Measurements from ENCODE around the gene SPHK1.
A peak's percentile ranks its signal among the peaks of the same experiment; 100 is the strongest.

Gene SPHK1

DNA sequence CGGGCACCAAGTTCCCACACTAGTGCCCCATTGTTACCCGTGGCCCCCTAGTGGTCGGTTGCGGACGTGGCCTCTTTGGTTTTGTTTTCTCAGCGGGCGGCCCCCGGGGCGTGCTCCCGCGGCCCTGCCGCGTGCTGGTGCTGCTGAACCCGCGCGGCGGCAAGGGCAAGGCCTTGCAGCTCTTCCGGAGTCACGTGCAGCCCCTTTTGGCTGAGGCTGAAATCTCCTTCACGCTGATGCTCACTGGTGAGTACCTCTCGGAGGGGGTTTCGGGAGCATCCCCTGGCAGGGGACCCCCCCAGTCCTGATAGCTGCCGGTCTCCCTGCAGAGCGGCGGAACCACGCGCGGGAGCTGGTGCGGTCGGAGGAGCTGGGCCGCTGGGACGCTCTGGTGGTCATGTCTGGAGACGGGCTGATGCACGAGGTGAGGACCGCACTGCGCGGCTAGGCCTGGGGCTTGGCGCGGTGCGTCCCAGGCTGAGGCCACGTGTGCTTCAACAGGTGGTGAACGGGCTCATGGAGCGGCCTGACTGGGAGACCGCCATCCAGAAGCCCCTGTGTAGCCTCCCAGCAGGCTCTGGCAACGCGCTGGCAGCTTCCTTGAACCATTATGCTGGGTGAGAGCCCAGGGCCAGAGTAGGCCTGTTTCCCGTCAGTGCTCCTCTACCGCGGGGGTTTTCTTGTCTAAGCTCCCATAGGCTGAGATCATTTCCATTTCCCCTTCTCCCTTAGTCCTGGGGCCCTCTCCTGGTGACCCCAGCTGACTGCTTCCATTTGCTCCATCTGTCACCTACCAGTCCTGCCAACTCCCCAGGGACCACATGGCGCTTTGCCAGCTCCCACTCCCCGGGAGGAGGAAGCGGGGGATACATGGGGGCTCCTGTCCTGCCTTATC lies 1.7 kb downstream of the SPHK1 start:
- peak; percentile 74 to 78 for DNase-seq

DNA sequence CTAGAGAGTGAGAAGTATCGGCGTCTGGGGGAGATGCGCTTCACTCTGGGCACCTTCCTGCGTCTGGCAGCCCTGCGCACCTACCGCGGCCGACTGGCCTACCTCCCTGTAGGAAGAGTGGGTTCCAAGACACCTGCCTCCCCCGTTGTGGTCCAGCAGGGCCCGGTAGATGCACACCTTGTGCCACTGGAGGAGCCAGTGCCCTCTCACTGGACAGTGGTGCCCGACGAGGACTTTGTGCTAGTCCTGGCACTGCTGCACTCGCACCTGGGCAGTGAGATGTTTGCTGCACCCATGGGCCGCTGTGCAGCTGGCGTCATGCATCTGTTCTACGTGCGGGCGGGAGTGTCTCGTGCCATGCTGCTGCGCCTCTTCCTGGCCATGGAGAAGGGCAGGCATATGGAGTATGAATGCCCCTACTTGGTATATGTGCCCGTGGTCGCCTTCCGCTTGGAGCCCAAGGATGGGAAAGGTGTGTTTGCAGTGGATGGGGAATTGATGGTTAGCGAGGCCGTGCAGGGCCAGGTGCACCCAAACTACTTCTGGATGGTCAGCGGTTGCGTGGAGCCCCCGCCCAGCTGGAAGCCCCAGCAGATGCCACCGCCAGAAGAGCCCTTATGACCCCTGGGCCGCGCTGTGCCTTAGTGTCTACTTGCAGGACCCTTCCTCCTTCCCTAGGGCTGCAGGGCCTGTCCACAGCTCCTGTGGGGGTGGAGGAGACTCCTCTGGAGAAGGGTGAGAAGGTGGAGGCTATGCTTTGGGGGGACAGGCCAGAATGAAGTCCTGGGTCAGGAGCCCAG lies 2.8 kb downstream of the SPHK1 start:
- DNase-seq: no peak

DNA sequence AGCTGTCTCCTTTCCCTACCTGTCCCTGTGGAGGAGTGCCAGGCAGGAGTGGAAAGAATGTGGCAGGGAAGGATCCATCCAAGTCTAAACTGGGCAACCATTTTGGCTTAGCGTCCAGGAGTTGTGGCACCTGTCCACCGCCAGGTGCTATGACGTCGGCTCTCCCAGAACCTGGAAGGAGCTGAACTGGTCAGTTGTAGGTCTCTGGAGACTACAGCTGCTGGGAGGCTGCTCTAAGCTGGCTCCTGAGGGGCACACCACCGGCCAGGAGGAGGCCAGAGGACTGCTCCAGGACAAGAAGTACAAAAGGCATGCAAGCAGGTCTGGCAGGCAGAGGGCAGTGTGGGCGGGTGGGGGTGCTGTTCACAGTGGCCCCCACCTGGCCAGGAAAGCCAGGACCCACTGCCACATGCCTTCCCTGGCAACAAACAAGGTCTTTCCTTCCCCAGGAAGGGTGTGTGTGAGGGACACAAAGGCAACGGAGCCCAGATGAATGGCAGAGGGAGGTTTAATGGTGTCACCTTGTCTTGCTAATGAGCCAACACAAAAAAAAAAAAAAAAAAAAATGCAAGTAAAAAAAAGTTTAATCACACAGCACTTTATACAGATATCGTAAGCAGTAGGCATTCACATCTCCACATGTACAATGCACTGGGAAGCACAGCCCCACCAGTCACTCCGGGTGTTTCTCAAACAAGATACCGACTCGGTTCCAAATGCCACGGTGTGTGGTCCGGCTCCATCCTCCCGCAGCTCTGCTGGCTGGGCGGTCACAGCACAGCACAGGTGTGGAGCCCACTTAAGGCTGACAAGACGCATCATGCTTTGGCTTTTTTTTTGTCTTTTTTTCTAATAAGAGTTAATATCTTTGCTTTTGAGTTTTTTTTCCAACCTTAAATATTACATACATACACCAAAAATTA lies 4.8 kb downstream of the SPHK1 start:
- no peak for DNase-seq

DNA sequence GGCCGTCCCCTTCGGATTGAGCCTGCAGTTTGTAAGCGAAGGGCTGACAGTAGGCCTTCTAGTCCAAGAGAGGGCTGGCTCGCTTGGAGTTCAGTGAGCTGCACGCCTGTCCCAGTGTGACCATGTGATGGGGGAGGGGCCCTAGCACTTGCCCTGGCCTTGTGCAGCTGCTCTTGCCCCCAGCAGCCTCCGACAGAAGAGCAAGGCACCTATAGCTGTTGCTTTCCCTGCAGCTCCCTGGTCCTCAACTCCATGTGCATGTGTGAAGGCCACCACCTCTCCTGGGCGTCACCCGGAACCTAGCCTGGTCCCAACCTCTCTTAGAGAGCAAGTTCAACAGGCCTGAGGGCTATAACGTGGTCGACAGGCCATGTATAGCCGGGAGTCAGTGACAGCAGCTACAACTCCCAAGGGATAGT lies 5.6 kb downstream of the SPHK1 start:
- DNase-seq: no peak

DNA sequence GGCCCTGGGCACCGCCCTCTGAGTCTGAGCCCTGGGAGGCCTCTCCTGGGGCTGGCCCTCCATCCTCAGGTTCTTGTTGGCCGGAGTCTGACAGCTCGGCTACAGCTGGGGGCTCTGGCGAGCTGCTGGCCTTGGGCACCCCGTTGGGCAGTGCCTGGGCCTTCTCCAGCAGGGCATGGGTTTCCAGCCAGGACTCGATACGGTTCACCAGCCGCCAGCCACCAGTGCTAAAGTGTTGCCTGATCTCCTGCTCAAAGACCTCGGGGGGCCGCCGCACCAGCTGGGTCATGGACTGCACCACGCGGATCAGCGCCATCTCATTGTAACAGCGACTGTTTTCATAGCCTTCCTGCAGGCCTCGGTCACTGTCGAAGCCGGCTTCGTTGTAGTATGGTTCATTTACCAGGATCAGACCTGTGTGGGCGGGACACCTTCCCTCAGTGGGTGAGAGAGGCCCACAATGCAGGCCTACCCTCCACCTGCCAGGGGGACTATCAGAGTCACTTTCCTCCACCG lies 6.8 kb downstream of the SPHK1 start:
- no peak for DNase-seq

DNA sequence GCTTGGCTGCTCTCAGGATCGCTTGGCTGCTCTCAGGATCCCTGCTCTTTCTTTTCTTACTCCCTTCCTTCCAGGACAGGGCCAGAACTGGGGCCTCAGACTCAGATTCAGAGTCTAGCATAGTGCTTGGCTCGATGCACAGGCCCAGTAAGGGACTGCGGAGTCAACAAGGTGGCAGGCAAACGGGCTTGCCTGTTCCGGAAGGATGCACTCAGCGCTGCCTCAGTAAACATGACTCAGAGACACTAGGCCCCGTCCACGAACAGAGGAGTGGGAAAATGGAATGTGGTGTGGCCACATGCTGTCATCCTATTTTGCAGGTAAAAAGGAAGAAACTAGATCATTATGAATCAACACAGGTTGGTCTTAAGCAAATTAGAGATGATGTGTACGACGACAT lies 9.8 kb downstream of the SPHK1 start:
- no peak for DNase-seq

DNA sequence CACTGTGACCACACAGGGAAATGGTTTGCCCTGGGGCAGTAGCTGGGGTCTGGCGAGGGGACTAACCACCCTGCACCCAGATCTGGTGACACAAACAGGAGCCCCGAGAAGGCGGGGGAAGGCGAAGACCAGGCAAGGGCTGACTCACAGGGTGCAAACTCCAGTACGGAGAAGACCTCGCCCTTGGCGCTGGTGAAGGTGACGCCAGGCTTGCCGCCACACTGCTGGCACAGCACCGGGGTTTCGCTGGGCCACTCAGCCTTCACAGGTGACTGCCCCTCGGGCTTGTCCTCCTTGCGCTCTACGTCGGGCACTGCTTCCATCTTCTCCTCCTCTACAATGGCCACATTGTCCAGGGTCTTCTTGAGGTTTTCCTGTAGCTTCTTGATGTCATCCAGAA lies 11.6 kb downstream of the SPHK1 start:
- no peak for DNase-seq

DNA sequence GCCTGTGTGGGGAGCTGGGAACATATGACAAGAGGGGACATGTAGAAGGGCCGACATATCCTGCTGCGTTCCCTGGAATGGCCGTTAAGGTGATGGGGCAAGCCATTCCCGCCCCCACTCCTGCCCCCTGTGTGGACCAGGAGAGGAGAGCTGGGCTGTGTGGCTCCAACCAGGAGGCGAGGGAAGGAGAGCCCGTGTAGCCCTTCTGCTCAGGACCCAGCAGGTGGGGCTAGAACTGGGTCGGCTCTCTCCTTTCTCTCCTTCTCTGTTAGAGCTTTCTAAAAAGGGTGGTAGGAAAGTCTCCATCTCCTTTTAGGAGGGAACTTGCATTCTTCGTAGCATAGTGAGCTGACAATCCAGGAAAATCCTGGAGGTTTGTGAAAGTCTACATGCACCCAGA lies 12.8 kb downstream of the SPHK1 start:
- DNase-seq: no peak

DNA sequence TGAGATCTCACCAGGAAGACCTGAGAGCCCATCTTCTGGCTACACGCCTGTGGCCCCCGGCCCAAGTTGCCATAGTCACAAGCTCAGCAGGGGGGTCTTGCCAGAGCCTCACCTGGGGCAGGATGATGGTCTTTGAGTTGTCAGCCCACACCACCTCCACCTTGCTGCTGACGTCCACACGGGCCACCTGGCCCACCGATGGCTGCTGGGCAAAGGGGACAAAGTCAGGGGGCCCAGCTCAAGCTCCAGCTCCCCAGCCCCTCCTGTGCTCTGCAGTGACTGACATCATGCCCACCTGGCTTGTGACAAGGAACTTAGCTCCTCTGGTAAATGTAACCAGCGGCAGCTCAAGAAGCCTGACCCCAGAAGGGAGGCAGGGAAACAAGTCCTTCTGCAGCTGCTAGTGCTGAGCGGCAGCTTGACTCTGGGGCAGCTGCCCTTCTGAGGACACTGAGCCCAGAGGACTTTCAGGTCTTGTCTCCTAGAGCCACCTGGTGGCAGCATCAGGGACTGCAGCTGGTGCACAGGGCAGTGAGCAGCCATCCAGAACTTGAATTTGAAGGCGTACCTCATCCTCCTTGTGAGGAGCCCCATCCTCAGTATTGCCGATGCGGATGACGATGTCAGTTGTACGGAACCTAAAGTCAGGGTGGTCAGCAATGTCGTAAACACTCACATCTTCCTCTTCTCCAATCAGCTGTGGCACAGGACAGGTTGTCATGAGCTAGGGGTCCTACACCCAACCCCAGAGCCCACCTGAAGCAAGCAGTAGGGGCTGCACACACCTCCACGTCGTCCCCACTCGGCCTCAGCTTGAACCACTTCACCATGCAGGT lies 13.5 kb downstream of the SPHK1 start:
- peak; percentile 78 to 83 for DNase-seq

DNA sequence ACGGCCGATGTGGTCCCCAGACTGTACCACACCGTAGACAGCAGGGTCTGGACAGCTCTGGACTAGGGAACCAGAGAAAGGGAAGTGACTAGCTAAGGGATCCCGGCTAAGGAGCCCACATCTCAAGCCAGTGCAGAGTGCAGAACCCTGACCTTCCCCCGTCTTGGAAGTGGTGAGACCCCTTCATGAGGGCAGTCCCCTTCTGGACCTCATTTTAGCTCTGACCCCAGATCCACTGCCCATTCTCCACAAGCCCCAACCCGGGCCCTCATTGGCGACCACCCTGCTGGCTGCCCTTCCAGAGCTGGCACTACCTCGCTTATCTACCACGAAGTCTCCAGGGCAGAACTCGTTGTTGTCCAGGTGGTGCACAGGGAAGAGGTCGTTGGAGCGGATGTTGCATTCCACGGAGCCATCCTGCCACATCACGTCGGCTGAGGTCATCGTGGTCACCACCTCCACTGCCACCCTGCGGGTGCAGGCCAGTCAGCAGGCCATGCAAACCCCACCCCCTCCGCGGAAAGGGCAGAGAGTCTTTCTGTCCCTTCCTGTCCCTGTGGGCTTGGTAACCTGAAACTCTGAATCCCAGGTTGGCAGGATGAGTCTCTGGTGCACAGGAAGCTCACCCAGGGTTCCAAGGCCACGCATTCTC lies 14.2 kb downstream of the SPHK1 start:
- DNase-seq: no peak

DNA sequence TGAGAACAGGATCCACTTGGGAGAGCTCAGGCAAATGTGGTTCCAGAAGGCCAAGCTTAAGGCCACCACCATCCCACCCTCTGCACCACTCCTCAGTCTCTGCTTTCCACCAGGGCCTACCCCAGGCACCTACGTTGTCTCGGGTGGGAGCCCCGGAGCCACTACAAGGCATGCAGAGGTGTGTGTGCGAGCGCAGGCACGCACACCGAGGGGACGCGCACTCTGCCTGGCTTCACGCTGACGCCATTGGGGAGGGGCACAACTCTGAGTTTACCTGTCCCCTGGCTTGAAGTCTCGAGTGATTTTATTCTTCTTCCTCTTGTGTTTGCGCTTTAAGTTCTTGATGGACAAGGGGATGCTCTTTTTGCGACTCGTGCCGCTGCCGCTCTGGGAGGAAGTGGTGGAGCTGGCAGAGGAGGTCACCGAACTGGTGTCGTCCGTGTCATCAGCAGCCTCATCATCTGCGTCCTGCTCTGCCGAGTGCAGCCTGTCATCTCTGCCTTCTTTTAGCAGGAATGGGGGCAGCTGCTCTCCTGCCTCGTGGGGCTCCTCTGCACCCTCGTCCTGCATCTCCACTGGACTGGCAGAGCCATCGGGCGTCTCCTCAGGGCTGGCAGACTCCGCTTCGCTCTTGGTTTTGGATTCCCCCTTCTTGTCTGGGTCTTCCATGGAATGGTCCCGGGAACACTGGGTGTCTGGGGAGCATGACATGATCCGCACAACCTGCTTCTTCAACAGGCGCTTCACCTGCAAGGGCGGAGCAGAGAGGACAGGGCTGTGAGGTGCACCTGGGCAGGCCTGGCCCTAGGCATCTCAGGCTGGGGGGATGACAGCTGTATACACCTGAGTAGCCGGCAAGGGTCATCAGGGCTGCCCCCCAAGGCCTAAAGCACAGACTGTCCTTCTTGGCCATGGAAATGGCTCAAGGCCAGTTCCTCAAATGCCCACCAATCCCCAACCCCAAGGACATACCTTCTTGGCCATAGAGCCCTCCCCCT lies 15.1 kb downstream of the SPHK1 start:
- no peak for DNase-seq

DNA sequence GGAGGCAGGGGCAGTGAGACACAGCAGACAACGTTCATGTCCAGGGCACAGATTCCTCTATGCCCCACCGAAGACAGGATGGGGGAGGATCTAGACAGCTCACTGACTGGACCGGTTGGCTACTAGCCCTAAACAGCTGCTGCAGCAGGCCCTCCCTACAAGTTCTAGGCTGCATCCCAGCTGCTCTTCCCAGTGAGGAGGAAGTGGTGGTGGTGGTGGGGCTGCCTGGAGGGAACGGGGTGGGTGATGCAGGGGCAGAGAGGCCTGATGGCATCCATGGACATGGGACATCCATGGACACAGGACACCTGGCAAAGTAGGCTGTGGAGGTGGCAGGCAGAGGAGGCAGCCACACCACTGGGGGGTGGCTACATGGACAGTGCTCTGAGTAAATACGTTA lies 18.3 kb downstream of the SPHK1 start:
- no peak for DNase-seq

DNA sequence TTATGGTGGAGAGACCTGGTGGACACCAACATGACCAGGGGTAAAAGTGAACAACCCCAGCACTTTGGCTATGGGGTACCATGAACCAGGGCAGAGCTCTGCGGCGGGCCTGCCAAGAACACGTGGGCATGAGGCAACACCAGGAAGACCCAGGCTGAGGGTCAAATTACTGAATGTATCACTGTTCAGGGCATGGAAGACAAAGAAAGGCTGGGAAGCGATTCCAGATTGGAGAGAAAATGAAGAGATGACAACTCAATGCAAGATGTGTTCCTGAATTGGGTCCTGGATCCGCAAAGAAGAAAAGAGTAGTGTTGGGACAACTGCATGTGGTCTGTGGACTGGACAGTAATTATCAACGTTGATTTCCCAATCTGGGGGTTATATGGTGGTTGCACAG lies 19.8 kb downstream of the SPHK1 start:
- no peak for DNase-seq

DNA sequence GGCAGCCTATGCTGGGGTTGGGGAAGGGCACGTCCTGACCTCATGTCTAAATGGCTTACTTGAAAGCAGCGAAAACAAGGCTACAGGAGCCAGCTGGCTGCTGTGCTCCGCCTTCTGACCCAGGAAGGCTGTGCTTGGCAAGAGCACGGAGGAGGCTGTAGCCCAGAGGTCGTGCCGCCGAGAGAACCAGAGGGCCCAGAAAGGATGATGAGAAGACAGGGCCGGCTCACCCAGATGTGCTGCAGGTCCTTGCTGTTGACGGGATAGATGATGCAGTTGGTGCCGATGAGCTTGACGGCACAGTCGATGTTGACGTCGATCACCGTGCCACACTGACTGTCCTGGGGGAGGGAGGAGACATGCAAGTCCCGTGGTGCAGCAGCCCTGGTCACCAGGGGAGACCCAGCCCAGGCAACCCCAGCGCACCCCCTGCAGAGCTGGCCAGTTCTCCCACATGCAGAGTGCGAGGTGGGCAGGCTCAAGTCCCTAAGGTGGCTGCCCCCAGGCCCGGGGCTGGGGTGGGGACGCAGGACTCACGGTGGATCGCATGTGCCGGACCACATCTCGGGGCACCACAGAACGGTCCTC lies 20.7 kb downstream of the SPHK1 start:
- DNase-seq: no peak

DNA sequence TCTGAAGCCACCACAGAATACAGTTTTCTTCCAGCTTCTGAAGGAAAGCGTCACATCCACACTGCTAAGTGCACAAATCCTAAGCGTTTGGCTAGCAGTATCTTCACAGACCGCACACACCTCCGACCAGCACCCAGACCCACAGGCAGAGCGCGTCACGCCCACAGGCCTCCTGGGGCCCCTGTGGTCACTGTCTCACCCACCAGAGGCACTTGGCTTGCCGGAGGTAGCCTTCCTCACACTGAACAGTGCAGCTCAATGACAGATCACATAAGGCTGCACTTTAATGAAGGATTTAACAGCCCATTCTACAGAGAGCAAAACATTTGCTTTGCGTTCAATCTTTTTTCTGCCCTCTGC lies 21.2 kb downstream of the SPHK1 start:
- no peak for DNase-seq

DNA sequence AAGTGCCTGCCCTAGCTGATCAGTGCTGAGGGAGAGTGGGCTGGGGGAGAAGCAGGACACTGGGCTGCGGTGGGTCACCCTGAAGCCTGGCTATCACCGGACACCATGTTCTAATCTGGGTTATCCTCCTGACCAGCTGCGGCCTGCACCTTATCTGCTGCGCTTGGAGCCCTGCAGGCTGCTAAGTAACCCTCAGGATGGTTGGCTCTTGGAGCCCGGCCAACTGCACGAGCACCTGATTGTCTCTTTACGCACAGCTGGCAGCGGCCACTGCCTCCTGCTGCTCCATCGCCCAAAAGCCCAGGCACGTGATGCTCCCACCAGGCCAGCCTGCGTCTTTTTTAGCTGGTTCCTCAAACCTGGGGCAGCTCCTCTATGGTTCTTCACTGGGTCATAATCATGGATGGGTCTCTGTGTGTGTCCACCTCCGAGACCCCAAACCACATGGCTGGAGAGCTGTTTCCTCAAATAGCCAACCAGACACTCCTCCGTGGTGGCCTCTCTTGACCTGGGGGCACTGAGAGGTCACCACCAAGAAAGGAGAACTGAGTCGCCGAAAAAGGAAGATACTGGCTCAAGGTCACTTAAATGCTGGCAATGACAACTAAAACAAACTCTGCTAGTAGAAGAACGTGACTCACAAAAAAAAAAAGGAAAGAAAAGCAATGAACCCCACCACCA lies 21.7 kb downstream of the SPHK1 start:
- DNase-seq: no peak

DNA sequence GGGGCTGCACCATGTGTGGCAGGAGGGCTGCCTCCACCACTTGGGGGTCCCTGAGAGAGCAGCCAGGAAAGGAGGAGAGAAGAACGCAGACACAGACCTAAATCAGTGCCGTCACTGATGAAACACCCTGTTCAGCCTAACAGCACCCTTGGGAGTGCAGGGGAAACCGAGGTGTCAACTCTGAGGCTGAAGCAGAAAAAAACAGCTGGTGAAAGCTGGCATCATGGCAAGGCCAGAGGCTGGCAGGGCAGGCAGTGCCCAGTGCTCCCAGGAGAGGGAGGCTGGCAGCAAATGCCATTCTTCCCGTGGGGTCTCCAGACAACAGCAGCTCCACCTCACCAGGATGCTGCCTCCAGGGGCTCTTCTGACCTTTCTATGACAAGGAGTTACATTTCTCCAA lies 23.1 kb downstream of the SPHK1 start:
- DNase-seq: no peak

DNA sequence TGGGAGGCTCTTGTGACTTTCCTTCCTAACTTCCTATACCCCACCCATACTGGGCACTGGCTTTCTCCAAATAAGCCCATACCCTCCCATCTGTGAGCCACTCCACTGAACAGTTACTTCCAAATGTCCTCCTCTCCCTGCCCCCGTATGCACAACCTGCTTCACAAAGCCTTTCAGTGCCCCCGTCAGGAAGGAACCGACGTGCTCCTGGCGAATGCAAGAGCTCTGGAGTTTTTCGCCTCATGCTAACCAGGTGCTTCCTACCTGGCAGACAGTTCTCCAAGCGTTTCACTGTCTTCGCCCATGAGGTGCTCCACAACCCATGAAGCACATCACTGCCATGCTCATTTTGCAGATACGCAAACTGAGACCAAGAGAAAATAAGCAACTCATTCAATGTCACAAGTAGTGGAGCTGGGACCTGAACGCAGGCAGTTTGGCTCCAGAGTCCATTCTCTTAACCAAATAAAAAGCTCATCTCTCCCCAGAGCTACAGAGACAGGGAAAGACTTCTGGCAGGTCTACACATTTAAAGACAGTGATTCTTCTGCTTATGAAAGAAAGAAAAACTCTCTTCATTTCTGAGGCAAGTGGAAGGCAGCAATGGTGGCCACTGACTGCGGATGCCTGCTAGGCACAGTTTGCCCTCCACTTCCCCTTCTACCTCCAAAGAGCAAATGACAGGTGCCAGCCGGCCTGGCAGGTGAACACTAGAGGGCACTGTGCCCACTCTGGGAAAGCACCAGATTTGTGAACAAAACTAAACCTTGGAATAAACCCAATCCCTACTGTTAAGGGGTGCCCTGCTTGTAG lies 23.8 kb downstream of the SPHK1 start:
- peak; percentile 61 to 67 for DNase-seq
